Stimulated activated effector memory CD8-positive, alpha-beta T cell treated with anti-CD3 and anti-CD28 coated beads, Interleukin-12 subunit alpha, Interleukin-12 subunit beta, amount 100 ng/mL, for 72 hours (primary cell): Measurements from ENCODE around the gene APOL4.

ENCODE experiments used
- ATAC-seq: fragments of 150-1000 bp; cut with Tn5 transposase; 2 replicates; pipeline ENCODE4 v1.10.0; 2021
- DNase-seq, 2 donors: peaks; one replicate each; pipeline ENCODE4 v3.0.0; 2021 to 2022; ENCODE audit warnings: low spot score in 2 of 2
- H3K27ac Mint-ChIP-seq: one replicate; pipeline ENCODE4 v1.8.0; 2022; ENCODE audit warnings: mild to moderate bottlenecking, mixed read lengths
- H3K36me3 Mint-ChIP-seq: one replicate; pipeline ENCODE4 v1.8.0; 2022; ENCODE audit warnings: mild to moderate bottlenecking, mixed read lengths
- H3K4me1 Mint-ChIP-seq: one replicate; pipeline ENCODE4 v1.8.0; 2022; ENCODE audit warnings: mixed read lengths
- H3K4me3 Mint-ChIP-seq: one replicate; pipeline ENCODE4 v1.8.0; 2022; ENCODE audit warnings: mild to moderate bottlenecking, mixed read lengths
- H3K9me3 Mint-ChIP-seq: one replicate; pipeline ENCODE4 v1.8.0; 2022; ENCODE audit warnings: mixed read lengths

APOL4 gene

GRCh38 chr22:36149441-36149840 lies 52.2 kb downstream of the APOL4 start:
- Mint-ChIP-seq H3K36me3 (peaks cover 52% of the 10 kb centered on the region), H3K4me1 (peaks cover 68% of the 10 kb centered on the region), H3K27ac (peak overlapping the region; percentile 100), H3K4me3 (no peak overlapping the region), H3K9me3 (peaks cover 3% of the 10 kb centered on the region)
- ATAC-seq (no peak), DNase-seq (no peak)

- no peak for DNase-seq
- peak overlapping the region; percentile 100 for H3K27ac Mint-ChIP-seq
- no peak for ATAC-seq
- H3K4me1 Mint-ChIP-seq, result peaks cover 63% of the 10 kb centered on the region
- peaks cover 62% of the 10 kb centered on the region for H3K36me3 Mint-ChIP-seq
- H3K9me3 Mint-ChIP-seq, result peaks cover 3% of the 10 kb centered on the region
- H3K4me3 Mint-ChIP-seq, result no peak overlapping the region
These were observed 53.2 kb downstream of the APOL4 start for GRCh38 chr22:36148411-36148810.

GRCh38 chr22:36147196-36147791 lies 54.3 kb downstream of the APOL4 start:
- Mint-ChIP-seq H3K4me1 (peaks cover 66% of the 10 kb centered on the region), H3K9me3 (peaks cover 3% of the 10 kb centered on the region), H3K4me3 (no peak overlapping the region), H3K27ac (peak overlapping the region; percentile 100), H3K36me3 (peaks cover 73% of the 10 kb centered on the region)
- no peak for DNase-seq
- no peak for ATAC-seq

GRCh38 chr22:36145881-36146280 lies 55.7 kb downstream of the APOL4 start:
- peaks cover 85% of the 10 kb centered on the region for H3K36me3 Mint-ChIP-seq
- peaks cover 63% of the 10 kb centered on the region for H3K4me1 Mint-ChIP-seq
- DNase-seq, result no peak
- peak overlapping the region; percentile 81 for H3K27ac Mint-ChIP-seq
- no peak for ATAC-seq
- H3K4me3 Mint-ChIP-seq, result no peak overlapping the region
- no peaks in the 10 kb centered on the region for H3K9me3 Mint-ChIP-seq

GRCh38 chr22:36144886-36145541 lies 56.6 kb downstream of the APOL4 start:
- Mint-ChIP-seq H3K4me3 (no peak overlapping the region), H3K27ac (peak overlapping the region; percentile 81), H3K36me3 (peaks cover 89% of the 10 kb centered on the region), H3K4me1 (peaks cover 58% of the 10 kb centered on the region), H3K9me3 (no peaks in the 10 kb centered on the region)
- ATAC-seq (peak; percentile 69), DNase-seq (no peak)

GRCh38 chr22:36143956-36144355 lies 57.7 kb downstream of the APOL4 start:
- Mint-ChIP-seq H3K4me3 (no peak overlapping the region), H3K4me1 (peaks cover 58% of the 10 kb centered on the region), H3K36me3 (peaks cover 79% of the 10 kb centered on the region), H3K27ac (peak overlapping the region; percentile 83), H3K9me3 (no peaks in the 10 kb centered on the region)
- ATAC-seq (no peak), DNase-seq (no peak)

- H3K36me3 Mint-ChIP-seq, result peaks cover 72% of the 10 kb centered on the region
These were observed 58.4 kb downstream of the APOL4 start for GRCh38 chr22:36143066-36143815.

GRCh38 chr22:36141481-36141880 lies 60.1 kb downstream of the APOL4 start:
- Mint-ChIP-seq H3K9me3 (no peaks in the 10 kb centered on the region), H3K4me1 (peaks cover 52% of the 10 kb centered on the region), H3K36me3 (peaks cover 61% of the 10 kb centered on the region), H3K27ac (peak overlapping the region; percentile 92), H3K4me3 (no peak overlapping the region)
- DNase-seq (no peak), ATAC-seq (no peak)

More at GRCh38 chr22:36143066-36143815, 58.4 kb downstream of the APOL4 start:
- Mint-ChIP-seq H3K4me1 (peaks cover 55% of the 10 kb centered on the region), H3K4me3 (no peak overlapping the region), H3K9me3 (no peaks in the 10 kb centered on the region), H3K27ac (peak overlapping the region; percentile 92)
- DNase-seq, result no peak
- ATAC-seq, result no peak
